Chondrocyte (in vitro differentiated cells): ENCODE measurements around the gene THAP10. TPM values are rescaled to one million over a fixed set of nuclear protein-coding genes. Genes with fewer than 3 reads are reported as not detected.
"Not testable (repeated sequence)": the region's sequence is repeated elsewhere in the genome, so short reads cannot be mapped to it uniquely, and the experiment has no call there.

Experiments
- DNase-seq: peaks from one replicate; pipeline ENCODE4 v3.0.0; 2021; ENCODE audit warnings: mixed read lengths, low spot score
- H3K27ac Mint-ChIP-seq: one replicate; pipeline ENCODE4 v1.8.0; 2021; ENCODE audit warnings: mild to moderate bottlenecking, moderate library complexity, mixed read lengths; ENCODE audit not compliant: unreplicated experiment
- H3K27me3 Mint-ChIP-seq: 2 replicates; pipeline ENCODE4 v1.8.0; 2021; ENCODE audit warnings: low read depth, mixed read lengths
- H3K36me3 Mint-ChIP-seq: 2 replicates; pipeline ENCODE4 v1.8.0; 2021; ENCODE audit warnings: low read depth, mixed read lengths
- H3K4me1 Mint-ChIP-seq: 2 replicates; pipeline ENCODE4 v1.8.0; 2021; ENCODE audit warnings: low read depth, mild to moderate bottlenecking, mixed read lengths
- H3K4me3 Mint-ChIP-seq: one replicate; pipeline ENCODE4 v1.8.0; 2021; ENCODE audit warnings: mild to moderate bottlenecking, moderate library complexity, mixed read lengths; ENCODE audit not compliant: unreplicated experiment
- H3K9me3 Mint-ChIP-seq: 2 replicates; pipeline ENCODE4 v1.8.0; 2021; ENCODE audit warnings: low read depth, mixed read lengths
- CTCF ChIP-seq: fragments of 200-600 bp; sonication (generic); IDR thresholded peaks from 2 replicates; pipeline ENCODE4 v1.5.0; 2021; ENCODE audit warnings: antibody characterized with exemption, mild to moderate bottlenecking, moderate library complexity
- total RNA-seq: library from RNA; stranded (reverse); gene quantifications from 3 replicates; pipeline ENCODE4 v1.2.1, GENCODE V29; 2021

The THAP10 gene
- total RNA-seq, 1 donor from 2014 or later: 2.2 TPM

- Mint-ChIP-seq H3K36me3 (no peaks in the 10 kb centered on the region), H3K4me3 (no peak overlapping the region), H3K4me1 (peaks cover 25% of the 10 kb centered on the region), H3K9me3 (no peaks in the 10 kb centered on the region), H3K27ac (peak overlapping the region; percentile 37), H3K27me3 (no peaks in the 10 kb centered on the region)
- no peak for DNase-seq
- no peak for TF ChIP-seq CTCF
Observed at GRCh38 chr15:70879401-70879800, 12.8 kb downstream of the THAP10 start.

GRCh38 chr15:70876683-70877082 is 15.6 kb downstream of the THAP10 start:
- no peak for TF ChIP-seq CTCF

GRCh38 chr15:70876011-70876410 is 16.2 kb downstream of the THAP10 start:
- H3K36me3 Mint-ChIP-seq: no peaks in the 10 kb centered on the region
- H3K27ac Mint-ChIP-seq: no peak overlapping the region
- DNase-seq: no peak
- H3K27me3 Mint-ChIP-seq: no peaks in the 10 kb centered on the region
- peaks cover 30% of the 10 kb centered on the region for H3K4me1 Mint-ChIP-seq
- H3K9me3 Mint-ChIP-seq: peaks cover 3% of the 10 kb centered on the region
- no peak overlapping the region for H3K4me3 Mint-ChIP-seq
- TF ChIP-seq CTCF: no peak

More at GRCh38 chr15:70876683-70877082, 15.6 kb downstream of the THAP10 start:
- Mint-ChIP-seq H3K4me1 (peaks cover 30% of the 10 kb centered on the region), H3K9me3 (peaks cover 3% of the 10 kb centered on the region), H3K4me3 (no peak overlapping the region), H3K27me3 (no peaks in the 10 kb centered on the region), H3K36me3 (no peaks in the 10 kb centered on the region), H3K27ac (no peak overlapping the region)
- DNase-seq: no peak

- no peak overlapping the region for H3K4me3 Mint-ChIP-seq
- H3K36me3 Mint-ChIP-seq: no peaks in the 10 kb centered on the region
- H3K27ac Mint-ChIP-seq: no peak overlapping the region
- peaks cover 38% of the 10 kb centered on the region for H3K4me1 Mint-ChIP-seq
- TF ChIP-seq CTCF: peak; percentile 88
- DNase-seq: no peak
- no peaks in the 10 kb centered on the region for H3K27me3 Mint-ChIP-seq
- peaks cover 3% of the 10 kb centered on the region for H3K9me3 Mint-ChIP-seq
Observed at GRCh38 chr15:70875001-70875782, 17.0 kb downstream of the THAP10 start.

GRCh38 chr15:70873232-70874054 is 18.8 kb downstream of the THAP10 start:
- Mint-ChIP-seq H3K27ac (no peak overlapping the region), H3K9me3 (peaks cover 3% of the 10 kb centered on the region), H3K27me3 (no peaks in the 10 kb centered on the region), H3K36me3 (no peaks in the 10 kb centered on the region), H3K4me1 (peaks cover 35% of the 10 kb centered on the region), H3K4me3 (no peak overlapping the region)
- no peak for TF ChIP-seq CTCF
- DNase-seq: no peak

- H3K9me3 Mint-ChIP-seq, H3K4me3 Mint-ChIP-seq, H3K27ac Mint-ChIP-seq, H3K36me3 Mint-ChIP-seq, H3K27me3 Mint-ChIP-seq: not testable (repeated sequence)
- DNase-seq: peak; percentile 90
- H3K4me1 Mint-ChIP-seq: peaks cover 52% of the 10 kb centered on the region
Observed at GRCh38 chr15:70871490-70871889, 20.7 kb downstream of the THAP10 start.
